AG04450 (cell line): Measurements from ENCODE around the gene IGHMBP2. TPM values are rescaled to one million over a fixed set of nuclear protein-coding genes. Genes with fewer than 3 reads are reported as not detected.
"Not testable (repeated sequence)": the region's sequence is repeated elsewhere in the genome, so short reads cannot be mapped to it uniquely, and the experiment has no call there.

ENCODE experiments used
- CTCF ChIA-PET: fragments of 300-600, 350-600 bp; formaldehyde crosslinking; extraction: SDS; loops from one replicate; lab custom pipeline; 2022; ENCODE audit warnings: antibody characterized with exemption, inconsistent platforms; lab: Charles Lee
- POLR2A ChIA-PET: fragments of 350-600 bp; formaldehyde crosslinking; extraction: SDS; loops from one replicate; lab custom pipeline; 2021; ENCODE audit warnings: antibody characterized with exemption, inconsistent platforms; lab: Yijun Ruan, JAX
- DNase-seq: peaks from one replicate; pipeline ENCODE4 v3.0.0-alpha.2; 2011; ENCODE audit warnings: low read depth, low spot score
- H3K27ac ChIP-seq: one replicate; pipeline ENCODE4 v1.5.1; 2012; ENCODE audit warnings: low read depth, low read length, control low read depth
- H3K27me3 ChIP-seq: one replicate; pipeline ENCODE4 v1.6.0; 2012; ENCODE audit warnings: low read length; ENCODE audit not compliant: control insufficient read depth, insufficient read depth
- H3K4me3 ChIP-seq: 2 replicates; pipeline ENCODE4 v1.5.1; 2011; ENCODE audit warnings: mild to moderate bottlenecking, low read depth, low read length, control low read depth
- H3K9me3 ChIP-seq: 2 replicates; pipeline ENCODE4 v1.5.1; 2012; ENCODE audit warnings: low read length; ENCODE audit not compliant: control insufficient read depth, insufficient read depth
- polyA minus RNA-seq: library from RNA; depleted of rRNA, polyadenylated mRNA; stranded (reverse); fragments of >200 nt; gene quantifications from 2 replicates; pipeline ENCODE4 v1.2.3, GENCODE V29; 2011; rRNA and poly(A)+ RNA removed
- polyA plus RNA-seq: library from polyadenylated mRNA; depleted of rRNA; stranded (reverse); fragments of >200 nt; gene quantifications from 2 replicates; pipeline ENCODE4 v1.2.3, GENCODE V29; 2011; rRNA removed
- TF ChIP-seq, protein P1 (sequence below): IDR thresholded peaks from 2 replicates; pipeline ENCODE4 v1.5.1; 2011; ENCODE audit warnings: low read depth, low read length, control low read depth, inconsistent platforms

IGHMBP2 gene
- polyA plus RNA-seq (8.7 and 9.1 TPM in 2 replicates), polyA minus RNA-seq (15.6 and 22.4 TPM in 2 replicates)

DNA sequence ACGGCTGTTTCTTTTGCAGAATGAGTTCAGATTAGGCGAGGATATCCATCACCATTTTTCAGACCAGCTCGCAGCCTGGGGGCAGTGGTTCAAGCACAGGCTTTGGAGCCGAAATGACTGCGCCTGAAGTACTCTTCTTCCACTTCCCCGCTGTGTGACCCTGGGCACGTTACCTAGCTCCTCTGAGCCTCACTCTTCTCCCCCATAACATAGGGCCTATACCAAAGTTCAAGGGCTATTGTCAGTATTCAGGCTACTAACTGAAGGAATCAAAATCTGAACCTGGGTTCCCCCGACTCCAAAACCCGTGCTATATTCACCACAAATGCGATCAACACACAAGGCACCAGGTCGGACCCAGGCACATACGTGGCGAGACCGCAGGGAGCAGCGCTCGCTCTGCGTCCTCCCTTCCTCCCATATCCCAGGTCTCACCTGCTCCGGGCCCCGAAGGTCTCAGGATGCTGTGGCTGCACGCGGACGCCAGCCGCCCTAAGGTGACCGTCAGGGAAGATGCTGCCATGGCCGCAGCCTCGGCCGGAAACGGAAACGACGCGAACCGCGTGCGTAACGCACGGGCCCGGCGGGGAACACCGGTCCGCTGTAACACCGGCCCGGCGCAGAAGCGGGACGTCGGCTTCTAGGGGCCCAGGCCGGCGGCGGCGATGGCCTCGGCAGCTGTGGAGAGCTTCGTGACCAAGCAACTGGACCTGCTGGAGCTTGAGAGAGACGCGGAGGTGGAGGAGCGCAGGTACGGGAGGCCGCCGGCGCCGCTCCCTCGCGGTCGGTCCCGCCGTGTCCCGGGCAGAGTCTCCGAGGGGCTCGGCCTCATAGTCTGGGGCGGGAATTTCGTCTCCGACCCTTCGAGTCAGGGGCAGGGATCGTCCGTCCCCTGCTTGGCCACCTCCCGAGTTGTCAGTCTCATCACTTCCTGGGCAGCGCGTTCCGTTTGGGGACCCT, at the start of gene IGHMBP2, which contains the start of gene MRPL21:
TSS of gene IGHMBP2 (plus strand) at position 604 of the 960 bp plus-strand sequence. CDS start at position 666, 62 bp downstream.
TSS of gene MRPL21 (minus strand) at position 545 of the 960 bp plus-strand sequence. CDS start at position 523, 22 bp downstream.
- POLR2A ChIA-PET: interaction anchor here (1.7 kb wide), 1 partner anchor 109 kb away, joined by 4 read pairs; the partner anchor contains the start of gene MRGPRF
- Histone ChIP-seq H3K27me3 (no peaks in the 10 kb centered on the region), H3K9me3 (no peaks in the 10 kb centered on the region; the same call in 1 of the 2 replicates), H3K4me3 (peak within 1 kb of the TSS; percentile 100), H3K27ac (peak within 1 kb of the TSS; percentile 70)
- TF ChIP-seq, protein P1, sequence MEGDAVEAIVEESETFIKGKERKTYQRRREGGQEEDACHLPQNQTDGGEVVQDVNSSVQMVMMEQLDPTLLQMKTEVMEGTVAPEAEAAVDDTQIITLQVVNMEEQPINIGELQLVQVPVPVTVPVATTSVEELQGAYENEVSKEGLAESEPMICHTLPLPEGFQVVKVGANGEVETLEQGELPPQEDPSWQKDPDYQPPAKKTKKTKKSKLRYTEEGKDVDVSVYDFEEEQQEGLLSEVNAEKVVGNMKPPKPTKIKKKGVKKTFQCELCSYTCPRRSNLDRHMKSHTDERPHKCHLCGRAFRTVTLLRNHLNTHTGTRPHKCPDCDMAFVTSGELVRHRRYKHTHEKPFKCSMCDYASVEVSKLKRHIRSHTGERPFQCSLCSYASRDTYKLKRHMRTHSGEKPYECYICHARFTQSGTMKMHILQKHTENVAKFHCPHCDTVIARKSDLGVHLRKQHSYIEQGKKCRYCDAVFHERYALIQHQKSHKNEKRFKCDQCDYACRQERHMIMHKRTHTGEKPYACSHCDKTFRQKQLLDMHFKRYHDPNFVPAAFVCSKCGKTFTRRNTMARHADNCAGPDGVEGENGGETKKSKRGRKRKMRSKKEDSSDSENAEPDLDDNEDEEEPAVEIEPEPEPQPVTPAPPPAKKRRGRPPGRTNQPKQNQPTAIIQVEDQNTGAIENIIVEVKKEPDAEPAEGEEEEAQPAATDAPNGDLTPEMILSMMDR: no peak
- CTCF ChIA-PET: no interaction called here
- DNase-seq: peak; percentile 44

DNA sequence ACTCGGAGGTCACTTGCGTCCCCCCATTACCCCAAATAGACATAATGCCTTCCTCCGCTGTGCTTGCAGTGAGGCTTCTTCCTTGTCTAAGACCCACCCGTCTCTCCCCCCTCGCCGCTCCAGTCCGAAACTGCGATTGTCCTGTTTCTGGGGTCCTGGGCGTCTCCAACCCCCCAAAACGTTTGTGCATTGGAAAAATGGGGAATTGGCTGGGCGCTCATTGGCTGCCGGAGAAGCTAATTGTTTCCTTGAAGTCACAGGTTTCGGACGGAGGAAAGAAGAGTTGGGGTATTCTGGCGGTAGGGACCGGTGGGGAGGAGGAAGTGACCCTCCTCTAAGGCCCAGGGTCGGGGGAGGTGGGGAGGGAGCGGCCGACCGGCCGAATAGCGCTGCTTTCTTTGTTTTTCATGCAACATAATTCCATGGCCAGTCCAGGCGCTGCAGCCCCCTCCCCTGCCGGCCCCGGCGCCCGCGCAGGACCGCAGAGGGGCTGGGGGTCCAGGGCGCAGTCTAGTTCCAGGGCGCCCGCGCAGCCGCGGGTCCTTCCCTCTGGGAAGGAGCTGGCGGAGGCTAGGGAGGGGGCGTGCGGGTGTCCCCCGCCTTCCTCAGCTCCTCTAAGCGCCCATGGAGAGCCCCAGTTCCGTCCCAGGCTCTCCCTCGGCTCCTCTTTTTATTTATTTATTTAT, 49.3 kb upstream of the IGHMBP2 start:
- no peak overlapping the region for H3K27ac ChIP-seq
- ChIA-PET POLR2A (no interaction called here), CTCF (interaction anchor here (0.6 kb wide), 1 partner anchor 363 kb away, joined by 5 read pairs; no protein-coding TSS in a partner anchor)
- peaks cover 37% of the 10 kb centered on the region for H3K27me3 ChIP-seq
- DNase-seq: no peak
- H3K9me3 ChIP-seq: peaks cover 3% of the 10 kb centered on the region; the same call in 1 of the 2 replicates
- H3K4me3 ChIP-seq: no peak overlapping the region
- TF ChIP-seq, protein P1: no peak

DNA sequence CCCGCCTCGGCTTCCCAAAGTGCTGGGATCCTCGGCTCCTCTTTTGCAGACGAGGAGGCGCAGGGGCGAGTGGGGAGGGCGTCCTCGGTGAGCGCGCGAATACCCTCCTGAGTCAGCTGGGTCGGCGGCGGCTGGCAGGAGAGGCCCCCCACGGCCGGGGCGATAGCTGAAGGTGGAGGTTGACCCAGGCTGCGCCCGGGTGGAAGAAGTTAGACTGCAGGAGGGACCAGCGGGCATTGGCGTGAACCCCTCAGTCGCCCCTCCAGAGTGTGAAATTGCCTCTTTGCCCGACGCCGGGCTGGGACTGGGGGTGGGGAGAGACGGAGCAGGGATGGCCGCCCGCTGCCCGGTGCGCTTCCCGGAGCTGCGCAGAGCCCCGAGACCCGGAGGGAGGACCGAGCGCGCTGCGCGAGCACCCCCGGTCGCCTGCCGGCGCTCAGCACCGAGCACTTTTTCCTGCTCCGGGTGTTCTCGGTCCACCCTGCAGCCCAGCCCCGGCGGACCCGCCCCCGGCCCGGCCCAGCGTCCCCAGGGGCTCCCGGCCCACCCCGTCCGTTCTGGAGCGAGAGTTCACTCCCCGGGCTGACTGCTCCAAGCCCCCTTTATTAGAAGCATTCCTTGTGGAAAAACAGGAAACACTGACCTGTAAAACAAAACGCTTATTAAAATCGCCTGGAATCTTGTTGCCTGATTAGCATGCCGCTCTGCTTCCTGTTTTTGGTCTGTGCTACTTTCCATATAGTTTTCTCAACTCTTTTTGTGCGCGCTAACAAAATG, 48.3 kb upstream of the IGHMBP2 start:
- ChIA-PET POLR2A (no interaction called here), CTCF (no interaction called here)
- DNase-seq: no peak
- peak overlapping the region; percentile 51 for H3K4me3 ChIP-seq
- peaks cover 3% of the 10 kb centered on the region; the same call in 1 of the 2 replicates for H3K9me3 ChIP-seq
- TF ChIP-seq, protein P1: no peak
- H3K27ac ChIP-seq: no peak overlapping the region
- H3K27me3 ChIP-seq: peaks cover 37% of the 10 kb centered on the region

DNA sequence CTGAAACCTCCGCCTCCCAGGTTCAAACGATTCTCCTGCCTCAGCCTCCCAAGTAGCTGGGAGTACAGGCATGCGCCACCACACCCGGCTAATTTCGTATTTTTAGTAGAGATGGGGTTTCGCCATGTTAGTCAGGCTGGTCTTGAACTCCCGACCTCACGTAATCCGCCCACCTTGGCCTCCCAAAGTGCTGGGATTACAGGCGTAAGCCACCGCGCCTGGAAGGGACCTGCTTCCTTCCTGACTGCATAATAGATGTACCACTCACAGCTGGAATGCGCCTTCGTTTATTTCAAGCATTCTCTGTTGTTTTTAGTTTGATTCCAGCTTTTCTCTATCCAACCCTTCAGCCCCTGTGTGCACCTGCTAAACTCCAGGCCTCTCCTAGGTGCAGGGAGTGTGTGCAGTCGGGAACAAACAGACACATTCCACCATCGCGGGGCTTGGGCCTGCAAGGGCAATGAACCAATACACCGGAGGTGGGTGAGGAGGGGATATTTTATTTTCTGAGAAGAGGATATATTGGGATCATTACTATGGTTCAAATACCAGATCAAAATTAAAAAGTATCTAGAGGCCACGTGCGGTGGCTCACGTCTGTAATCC, 47.2 kb upstream of the IGHMBP2 start:
- H3K27me3 ChIP-seq: peaks cover 37% of the 10 kb centered on the region
- CTCF ChIA-PET, DNase-seq, POLR2A ChIA-PET, H3K27ac ChIP-seq, H3K9me3 ChIP-seq, H3K4me3 ChIP-seq: not testable (repeated sequence)
